GM10248 (cell line): ENCODE data around the gene CACNG1.
"Not testable (repeated sequence)": the region's sequence is repeated elsewhere in the genome, so short reads cannot be mapped to it uniquely, and the experiment has no call there.

Source experiments
- CTCF ChIA-PET: fragments of 300-600 bp; sonication (Branson Sonifier 250); formaldehyde crosslinking; extraction: SDS; loops from one replicate; lab custom pipeline; 2021; ENCODE audit warnings: antibody characterized with exemption; lab: Yijun Ruan, JAX
- POLR2A ChIA-PET: fragments of 350-650 bp; sonication (Branson Sonifier 250); formaldehyde crosslinking; extraction: SDS; loops from one replicate; lab custom pipeline; 2020; ENCODE audit warnings: antibody characterized with exemption; lab: Yijun Ruan, JAX
- DNase-seq: peaks from one replicate; pipeline ENCODE4 v3.0.0; 2012; ENCODE audit errors: extremely low spot score
- CTCF ChIP-seq: IDR thresholded peaks from 2 replicates; pipeline ENCODE4 v1.5.1; 2012; ENCODE audit warnings: mild to moderate bottlenecking, low read depth; ENCODE audit errors: extremely low read depth, missing control alignments, control extremely low read depth

The CACNG1 gene

GRCh38 chr17:67090341-67090740, 46.0 kb downstream of the CACNG1 start:
- POLR2A ChIA-PET: no interaction called here
- DNase-seq: no peak
- CTCF ChIA-PET: interaction anchor here (1.7 kb wide), 1 partner anchor 37 kb away, joined by 3 read pairs; no protein-coding TSS in a partner anchor
- no peak for TF ChIP-seq CTCF

GRCh38 chr17:67092291-67092690, 47.9 kb downstream of the CACNG1 start:
- ChIA-PET POLR2A (no interaction called here), CTCF (interaction anchor here (1.0 to 2.3 kb wide), 2 partner anchors 11 to 17 kb away, joined by 4 to 8 read pairs; no protein-coding TSS in a partner anchor)
- TF ChIP-seq CTCF: no peak

GRCh38 chr17:67092710-67093109, 48.4 kb downstream of the CACNG1 start:
- POLR2A ChIA-PET, DNase-seq: not testable (repeated sequence)
- CTCF ChIA-PET: interaction anchor here (2.3 kb wide), 1 partner anchor 11 kb away, joined by 8 read pairs; no protein-coding TSS in a partner anchor

More at GRCh38 chr17:67092291-67092690, 47.9 kb downstream of the CACNG1 start:
- DNase-seq: no peak

- no peak for DNase-seq
- ChIA-PET POLR2A (no interaction called here), CTCF (interaction anchor here (2.3 kb wide), 1 partner anchor 12 kb away, joined by 8 read pairs; no protein-coding TSS in a partner anchor)
- TF ChIP-seq CTCF: no peak
Measured at GRCh38 chr17:67093348-67093747, 49.0 kb downstream of the CACNG1 start.

- DNase-seq, POLR2A ChIA-PET, CTCF ChIA-PET: not testable (repeated sequence)
Measured at GRCh38 chr17:67095291-67095690, 50.9 kb downstream of the CACNG1 start.

GRCh38 chr17:67095803-67096202, 51.4 kb downstream of the CACNG1 start:
- no peak for TF ChIP-seq CTCF
- DNase-seq: no peak
- CTCF ChIA-PET: interaction anchor here (0.8 to 1.3 kb wide), 4 partner anchors 9 to 20 kb away, joined by 3 to 4 read pairs (median 4); no protein-coding TSS in a partner anchor
- POLR2A ChIA-PET: no interaction called here

GRCh38 chr17:67096609-67097008, 52.3 kb downstream of the CACNG1 start:
- DNase-seq: no peak
- TF ChIP-seq CTCF: no peak
- ChIA-PET POLR2A (no interaction called here), CTCF (interaction anchor here (0.8 to 1.3 kb wide), 4 partner anchors 10 to 21 kb away, joined by 3 to 4 read pairs (median 4); no protein-coding TSS in a partner anchor)
